Spleen (tissue), 11 donors: Measurements from ENCODE around the gene TYW3. TPM values are rescaled to one million over a fixed set of nuclear protein-coding genes. Genes with fewer than 3 reads are reported as not detected.
A peak's percentile ranks its signal among the peaks of the same experiment; 100 is the strongest.
"Not testable (repeated sequence)": the region's sequence is repeated elsewhere in the genome, so short reads cannot be mapped to it uniquely, and the experiment has no call there.

Experiments used
- DNase-seq: peaks from one replicate; pipeline ENCODE4 v3.0.0-alpha.2; 2020
- H3K27ac ChIP-seq, 8 donors: fragments of 200-600 bp; sonication (generic) in 7 of 8; 1 replicate in 4 of 8; 2 replicates in 4 of 8; pipeline versions ENCODE4 v1.5.0 to v1.8.0; 2016 to 2021; ENCODE audit warnings: inconsistent platforms in 4 of 8, mild to moderate bottlenecking in 4 of 8, moderate library complexity in 1 of 8
- H3K27me3 ChIP-seq, 7 donors: fragments of 200-600 bp; sonication (generic) in 6 of 7; replicated peaks in 1 of 7; 1 replicate in 4 of 7; 2 replicates in 3 of 7; pipeline versions ENCODE4 v1.5.0 to v1.8.0; 2016 to 2021; ENCODE audit warnings: inconsistent platforms in 3 of 7, mild to moderate bottlenecking in 1 of 7
- H3K36me3 ChIP-seq, 6 donors: fragments of 200-600 bp; sonication (generic) in 5 of 6; 1 replicate in 4 of 6; 2 replicates in 2 of 6; pipeline versions ENCODE4 v1.5.0 to v1.8.0; 2016 to 2021; ENCODE audit warnings: inconsistent platforms in 2 of 6
- H3K4me1 ChIP-seq, 6 donors: fragments of 200-600 bp; sonication (generic) in 5 of 6; 1 replicate in 3 of 6; 2 replicates in 3 of 6; pipeline versions ENCODE4 v1.5.0 to v1.8.0; 2016 to 2021; ENCODE audit warnings: inconsistent platforms in 3 of 6
- H3K4me3 ChIP-seq, 8 donors: fragments of 200-600 bp; sonication (generic) in 7 of 8; 1 replicate in 4 of 8; 2 replicates in 4 of 8; pipeline versions ENCODE4 v1.5.0 to v1.8.0; 2016 to 2021; ENCODE audit warnings: inconsistent platforms in 4 of 8, mild to moderate bottlenecking in 4 of 8, moderate library complexity in 2 of 8
- H3K9me3 ChIP-seq, 8 donors: fragments of 200-600 bp; sonication (generic) in 7 of 8; 1 replicate in 4 of 8; 2 replicates in 4 of 8; pipeline versions ENCODE4 v1.5.0 to v1.8.0; 2016 to 2021; ENCODE audit warnings: inconsistent platforms in 4 of 8
- CTCF ChIP-seq, 11 experiments: fragments of 200-600 bp in 7 of 11; fragments of 450-650 bp in 4 of 11; sonication (generic) in 4 of 11; IDR thresholded peaks in 8 of 11; conservative IDR thresholded peaks in 3 of 11; 1 replicate in 7 of 11; 2 replicates in 4 of 11; pipeline versions ENCODE4 v1.4.0 to v1.8.0; 2016 to 2021; ENCODE audit warnings: antibody characterized with exemption in 11 of 11, inconsistent platforms in 4 of 11, mild to moderate bottlenecking in 1 of 11
- POLR2A ChIP-seq, 3 donors: fragments of 450-650 bp; IDR thresholded peaks; one replicate each; pipeline ENCODE4 v1.5.1; 2017; ENCODE audit warnings: antibody characterized with exemption in 3 of 3, mild to moderate bottlenecking in 1 of 3
- POLR2AphosphoS5 ChIP-seq, 3 donors: sonication (generic); formaldehyde crosslinking; IDR thresholded peaks; one replicate each; pipeline ENCODE4 v1.5.1; 2017; ENCODE audit warnings: antibody characterized with exemption in 3 of 3
- WGBS, 5 donors: extraction: QIAGEN DNeasy Blood & Tissue Kit in 3 of 5; methylation state at CpG; one replicate each; pipeline versions ENCODE4 v1.1.5 to v1.1.7; 2013 to 2018; 5-methylcytosine and 5-hydroxymethylcytosine counted together
- intact Hi-C: fragments of 100-400 bp; cut with DNase I; formaldehyde crosslinking; loops from one replicate; pipeline ENCODE4 v1.15.0; 2023; ENCODE audit warnings: low total_unique reads
- polyA plus RNA-seq, 3 donors: library from polyadenylated mRNA; stranded (reverse); fragments of 200-250 nt; gene quantifications; one replicate each; pipeline ENCODE4 v1.2.1, GENCODE V29; 2013
- total RNA-seq, 7 donors: library from RNA; depleted of rRNA in 3 of 7; stranded (reverse); fragments of >200 nt in 3 of 7; fragmentation: NEBNext Ultra II Directional in 4 of 7; extraction: Animal tissue kit (Norgen Biotek cat#: 25700) in 4 of 7; gene quantifications; one replicate each; pipeline versions ENCODE4 v1.1.0 to v1.2.1, GENCODE V29; 2016 to 2021
- donor health status: healthy with polysubstance abuse.
- donor health status: DM: no; HTN: no; CAD: no; lungs with moderate emphysema.
- donor health status: DM: no; HTN: no; CAD: no.
- donor health status: Bipolar disorder and iron deficiency.
- donor health status: healthy.
- donor health status: DM: no; HTN: no; CAD: no.
- donor health status: DM: yes; HTN: yes; CAD: no.

TYW3 gene
- total and polyA plus RNA-seq, 10 donors, result 11.5 to 19.2 (median 16.6) TPM

GRCh38 chr1:74755475-74755874 is 22.5 kb downstream of the TYW3 start:
- Histone ChIP-seq H3K4me1 (no peaks in the 10 kb centered on the region), H3K27me3 (no peaks in the 10 kb centered on the region), H3K9me3 (peaks cover 0 to 15% (median 3%) of the 10 kb centered on the region in 8 donors), H3K27ac (no peak overlapping the region), H3K4me3 (no peak overlapping the region), H3K36me3 (peaks cover 0 to 99% (median 66%) of the 10 kb centered on the region in 6 donors)
- intact Hi-C loops, result no loop called here
- TF ChIP-seq POLR2A (IDR thresholded peaks at IDR 0.05) (no peak), CTCF (IDR thresholded peaks at IDR 0.05 in 8 of 11, conservative IDR thresholded peaks at IDR 0.05 in 3 of 11) (no peak), POLR2AphosphoS5 (IDR thresholded peaks at IDR 0.05) (no peak)
- no peak for DNase-seq

GRCh38 chr1:74756650-74757049 is 23.7 kb downstream of the TYW3 start:
- H3K36me3 ChIP-seq, result peaks cover 0 to 99% (median 57%) of the 10 kb centered on the region in 6 donors
- WGBS, 5 donors, result 88 to 98% (median 93%) methylated on average over 2 of the region's 2 CpGs
- not testable (repeated sequence) for H3K27me3 ChIP-seq

GRCh38 chr1:74763807-74764206 is 30.9 kb downstream of the TYW3 start:
- DNase-seq, result no peak
- Histone ChIP-seq H3K27me3 (no peaks in the 10 kb centered on the region), H3K9me3 (no peaks in the 10 kb centered on the region), H3K4me1 (no peaks in the 10 kb centered on the region), H3K36me3 (peaks cover 0 to 73% (median 19%) of the 10 kb centered on the region in 6 donors), H3K4me3 (no peak overlapping the region), H3K27ac (no peak overlapping the region)
- no peak for TF ChIP-seq CTCF (IDR thresholded peaks at IDR 0.05 in 8 of 11, conservative IDR thresholded peaks at IDR 0.05 in 3 of 11)
- no peak for TF ChIP-seq POLR2AphosphoS5 (IDR thresholded peaks at IDR 0.05)
- TF ChIP-seq POLR2A (IDR thresholded peaks at IDR 0.05), result no peak
- intact Hi-C loops, result no loop called here
- WGBS, 5 donors, result 72 to 86% (median 77%) methylated on average over 4 of the region's 4 CpGs

More at GRCh38 chr1:74756650-74757049, 23.7 kb downstream of the TYW3 start:
- peaks cover 0 to 15% (median 3%) of the 10 kb centered on the region in 8 donors for H3K9me3 ChIP-seq
- intact Hi-C loops, H3K27ac ChIP-seq, DNase-seq, H3K4me1 ChIP-seq, H3K4me3 ChIP-seq: not testable (repeated sequence)

GRCh38 chr1:74766579-74766978 is 33.6 kb downstream of the TYW3 start:
- DNase-seq, result no peak
- intact Hi-C loops, result no loop called here
- Histone ChIP-seq H3K4me3 (no peak overlapping the region), H3K9me3 (no peaks in the 10 kb centered on the region), H3K36me3 (peaks cover 0 to 45% (median 16%) of the 10 kb centered on the region in 6 donors), H3K27ac (no peak overlapping the region), H3K27me3 (no peaks in the 10 kb centered on the region), H3K4me1 (no peaks in the 10 kb centered on the region)
- no peak for TF ChIP-seq POLR2AphosphoS5 (IDR thresholded peaks at IDR 0.05)
- no peak for TF ChIP-seq POLR2A (IDR thresholded peaks at IDR 0.05)
- no peak for TF ChIP-seq CTCF (IDR thresholded peaks at IDR 0.05 in 8 of 11, conservative IDR thresholded peaks at IDR 0.05 in 3 of 11)
- WGBS, 5 donors, result 83 to 95% (median 90%) methylated on average over 2 of the region's 2 CpGs

- H3K9me3 ChIP-seq, result no peaks in the 10 kb centered on the region
- TF ChIP-seq POLR2AphosphoS5 (IDR thresholded peaks at IDR 0.05), result no peak
- TF ChIP-seq POLR2A (IDR thresholded peaks at IDR 0.05), result no peak
- peak in 2 of 11 experiments; percentile 10 to 20 for TF ChIP-seq CTCF (IDR thresholded peaks at IDR 0.05 in 8 of 11, conservative IDR thresholded peaks at IDR 0.05 in 3 of 11)
- no peak overlapping the region for H3K4me3 ChIP-seq
- no peaks in the 10 kb centered on the region for H3K27me3 ChIP-seq
- 78 to 84% (median 81%) methylated on average over 3 of the region's 3 CpGs for WGBS, 5 donors
- DNase-seq, result no peak
- H3K4me1 ChIP-seq, result peaks cover 0 to 6% (median 0%) of the 10 kb centered on the region in 6 donors
- no peak overlapping the region for H3K27ac ChIP-seq
- intact Hi-C loops, result no loop called here
- H3K36me3 ChIP-seq, result peaks cover 0 to 36% (median 16%) of the 10 kb centered on the region in 6 donors
These were observed 34.5 kb downstream of the TYW3 start for GRCh38 chr1:74767490-74767889.
